H1 (cell line): ENCODE data around the gene PSMG2. TPM values are rescaled to one million over a fixed set of nuclear protein-coding genes. Genes with fewer than 3 reads are reported as not detected.

Experiments used
- CTCF ChIA-PET: fragments of 300-600 bp; sonication (Branson Sonifier 250); formaldehyde crosslinking; loops from one replicate; lab custom pipeline; 2021; ENCODE audit not compliant: partially characterized antibody; lab: Charles Lee
- POLR2A ChIA-PET: fragments of 300-600 bp; sonication (Branson Sonifier 250); formaldehyde crosslinking; loops from one replicate; lab custom pipeline; 2021; ENCODE audit warnings: inconsistent platforms; ENCODE audit not compliant: partially characterized antibody; lab: Charles Lee
- DNase-seq, 2 experiments: peaks; one replicate each; pipeline versions ENCODE4 v3.0.0 to v3.0.0-alpha.2; 2010 to 2022; ENCODE audit warnings: low spot score in 2 of 2, low read depth in 1 of 2, mixed read lengths in 1 of 2
- FAIRE-seq: peaks from 2 replicates; lab custom pipeline; 2011; peaks lifted over from hg19 to GRCh38; lab: Jason Lieb, UNC
- H2AFZ ChIP-seq: 2 replicates; pipeline ENCODE4 v1.8.1; 2012; ENCODE audit warnings: low read length, inconsistent platforms
- H2AK5ac ChIP-seq: 2 replicates; pipeline ENCODE4 v1.6.1; 2013; ENCODE audit warnings: low read depth, low read length
- H2BK120ac ChIP-seq: replicated peaks from 2 replicates; pipeline ENCODE3; 2013; ENCODE audit warnings: low read depth, low read length, inconsistent platforms
- H2BK12ac ChIP-seq: 2 replicates; pipeline ENCODE4 v1.6.1; 2013; ENCODE audit warnings: low read depth, low read length
- H2BK15ac ChIP-seq: 2 replicates; pipeline ENCODE4 v1.6.1; 2013; ENCODE audit warnings: low read length
- H2BK20ac ChIP-seq: 2 replicates; pipeline ENCODE4 v1.6.1; 2013; ENCODE audit warnings: low read length
- H2BK5ac ChIP-seq: 2 replicates; pipeline ENCODE4 v1.6.1; 2013; ENCODE audit warnings: low read depth, low read length
- H3K14ac ChIP-seq: 2 replicates; pipeline ENCODE4 v1.6.1; 2013; ENCODE audit warnings: inconsistent platforms; ENCODE audit not compliant: insufficient read length
- H3K18ac ChIP-seq: 2 replicates; pipeline ENCODE4 v1.6.1; 2013; ENCODE audit warnings: low read length; ENCODE audit errors: extremely low read depth
- H3K23ac ChIP-seq: 2 replicates; pipeline ENCODE4 v1.6.1; 2013; ENCODE audit warnings: inconsistent platforms; ENCODE audit not compliant: insufficient read length
- H3K23me2 ChIP-seq: 2 replicates; pipeline ENCODE4 v1.6.1; 2013; ENCODE audit warnings: low read depth, low read length
- H3K27ac ChIP-seq: 2 replicates; pipeline ENCODE4 v1.6.1; 2011; ENCODE audit warnings: low read depth, low read length, inconsistent platforms
- H3K27me3 ChIP-seq, 4 experiments: replicated peaks in 1 of 4; 1 replicate in 1 of 4; 2 replicates in 3 of 4; pipeline versions ENCODE4 v1.6.1 to v1.8.1; 2011 to 2013; ENCODE audit warnings: low read length in 3 of 4, mild to moderate bottlenecking in 3 of 4, inconsistent platforms in 2 of 4, mixed read lengths in 2 of 4, moderate library complexity in 1 of 4; ENCODE audit not compliant: control insufficient read depth in 3 of 4, insufficient read depth in 3 of 4; ENCODE audit errors: extremely low read depth in 1 of 4
- H3K36me3 ChIP-seq, 4 experiments: 2 replicates each; pipeline versions ENCODE4 v1.6.1 to v1.8.1; 2011 to 2013; ENCODE audit warnings: mild to moderate bottlenecking in 4 of 4, low read length in 3 of 4, moderate library complexity in 2 of 4, control low read depth in 1 of 4, inconsistent platforms in 1 of 4; ENCODE audit not compliant: insufficient read depth in 4 of 4, control insufficient read depth in 2 of 4
- H3K4ac ChIP-seq: replicated peaks from 2 replicates; pipeline ENCODE3; 2013; ENCODE audit warnings: low read length, low read depth, mixed read lengths, inconsistent platforms; ENCODE audit not compliant: insufficient read length
- H3K4me1 ChIP-seq, 4 experiments: replicated peaks in 1 of 4; 1 replicate in 1 of 4; 2 replicates in 3 of 4; pipeline versions ENCODE4 v1.6.1 to v1.8.1; 2011 to 2013; ENCODE audit warnings: low read length in 3 of 4, inconsistent platforms in 2 of 4, mixed read lengths in 1 of 4; ENCODE audit not compliant: insufficient read depth in 4 of 4, control insufficient read depth in 3 of 4
- H3K4me2 ChIP-seq, 2 experiments: 2 replicates each; pipeline versions ENCODE4 v1.6.1 to v1.8.1; 2011 to 2013; ENCODE audit warnings: low read depth in 2 of 2, low read length in 2 of 2, control low read depth in 1 of 2, inconsistent platforms in 1 of 2, mild to moderate bottlenecking in 1 of 2; ENCODE audit not compliant: insufficient read depth in 1 of 2
- H3K4me3 ChIP-seq, 4 experiments: fragments of 200-600, 300-600 bp in 1 of 4; sonication (generic), shearing (Covaris generic), sonication (Bioruptor Twin) in 1 of 4; 2 replicates each; pipeline versions ENCODE4 v1.5.1 to v1.8.1; 2011 to 2016; ENCODE audit warnings: low read length in 4 of 4, low read depth in 3 of 4, control low read depth in 2 of 4, inconsistent platforms in 2 of 4, mild to moderate bottlenecking in 2 of 4, mixed read lengths in 1 of 4, moderate library complexity in 1 of 4; ENCODE audit not compliant: insufficient read depth in 2 of 4; ENCODE audit errors: extremely low read depth in 1 of 4
- H3K56ac ChIP-seq: replicated peaks from 2 replicates; pipeline ENCODE3; 2013; ENCODE audit warnings: low read depth, mild to moderate bottlenecking, mixed read lengths, low read length, inconsistent platforms; ENCODE audit not compliant: insufficient read length
- H3K79me1 ChIP-seq: 2 replicates; pipeline ENCODE4 v1.6.1; 2013; ENCODE audit warnings: low read depth, low read length, control low read depth
- H3K79me2 ChIP-seq, 2 experiments: 2 replicates each; pipeline versions ENCODE4 v1.6.1 to v1.8.1; 2012 to 2013; ENCODE audit warnings: low read length in 2 of 2, mild to moderate bottlenecking in 2 of 2, inconsistent platforms in 1 of 2; ENCODE audit not compliant: insufficient read depth in 2 of 2, control insufficient read depth in 1 of 2
- H3K9ac ChIP-seq, 4 experiments: replicated peaks in 1 of 4; 1 replicate in 1 of 4; 2 replicates in 3 of 4; pipeline versions ENCODE4 v1.6.1 to v1.8.1; 2011 to 2013; ENCODE audit warnings: low read depth in 3 of 4, low read length in 3 of 4, control low read depth in 2 of 4, mild to moderate bottlenecking in 2 of 4, moderate library complexity in 2 of 4, inconsistent platforms in 1 of 4; ENCODE audit errors: extremely low read depth in 1 of 4
- H3K9me3 ChIP-seq, 2 experiments: 2 replicates each; pipeline versions ENCODE4 v1.6.1 to v1.8.1; 2012 to 2013; ENCODE audit warnings: mild to moderate bottlenecking in 2 of 2, moderate library complexity in 2 of 2, control low read depth in 1 of 2, inconsistent platforms in 1 of 2, low read depth in 1 of 2, low read length in 1 of 2, mixed read lengths in 1 of 2; ENCODE audit not compliant: insufficient read depth in 2 of 2
- H4K20me1 ChIP-seq, 2 experiments: replicated peaks in 1 of 2; 2 replicates each; pipeline versions ENCODE3 to v1.8.1; 2011 to 2013; ENCODE audit warnings: inconsistent platforms in 2 of 2, low read length in 2 of 2, mild to moderate bottlenecking in 1 of 2; ENCODE audit not compliant: insufficient read depth in 2 of 2, control insufficient read depth in 1 of 2
- H4K5ac ChIP-seq: 2 replicates; pipeline ENCODE4 v1.6.1; 2013; ENCODE audit warnings: low read length, low read depth, mixed read lengths, inconsistent platforms; ENCODE audit not compliant: insufficient read length
- H4K8ac ChIP-seq: 2 replicates; pipeline ENCODE4 v1.8.0; 2013; ENCODE audit warnings: mild to moderate bottlenecking, moderate library complexity, low read length, inconsistent platforms; ENCODE audit not compliant: insufficient read depth; ENCODE audit errors: extremely low read depth
- H4K91ac ChIP-seq: replicated peaks from 2 replicates; pipeline ENCODE3; 2013; ENCODE audit warnings: low read length, mixed read lengths, inconsistent platforms; ENCODE audit not compliant: insufficient read length
- BCL11A ChIP-seq, 2 experiments: IDR thresholded peaks; one replicate each; pipeline ENCODE4 v1.6.1; 2011; ENCODE audit warnings: low read depth in 2 of 2, low read length in 2 of 2, mild to moderate bottlenecking in 2 of 2
- CBX5 ChIP-seq: fragments of 300-800, 300-1000 bp; sonication (generic); IDR thresholded peaks from 2 replicates; pipeline ENCODE4 v1.7.1; 2016; ENCODE audit warnings: antibody characterized with exemption, low read length, low read depth
- HDAC6 ChIP-seq: IDR thresholded peaks from one replicate; pipeline ENCODE4 v1.7.1; 2012; ENCODE audit warnings: low read depth, mild to moderate bottlenecking, inconsistent platforms, low read length, moderate library complexity
- KDM4A ChIP-seq: IDR thresholded peaks from one replicate; pipeline ENCODE4 v1.7.1; 2012; ENCODE audit warnings: low read depth, mild to moderate bottlenecking, moderate library complexity, low read length, inconsistent platforms; ENCODE audit not compliant: severe bottlenecking
- MAFK ChIP-seq: IDR thresholded peaks from 2 replicates; pipeline ENCODE4 v1.6.1; 2012; ENCODE audit warnings: low read depth, mild to moderate bottlenecking, improper control_type of control experiment, low read length
- POLR2A ChIP-seq, 2 experiments: IDR thresholded peaks; 1 replicate in 1 of 2; 2 replicates in 1 of 2; pipeline ENCODE4 v1.6.1; 2011; ENCODE audit warnings: low read depth in 2 of 2, low read length in 2 of 2, mild to moderate bottlenecking in 2 of 2; ENCODE audit errors: control extremely low read depth in 1 of 2
- SP1 ChIP-seq: IDR thresholded peaks from 2 replicates; pipeline ENCODE4 v1.6.1; 2011; ENCODE audit warnings: low read depth, low read length
- SP2 ChIP-seq: IDR thresholded peaks from 2 replicates; pipeline ENCODE4 v1.6.1; 2012; ENCODE audit warnings: mild to moderate bottlenecking, low read length, inconsistent platforms
- SRF ChIP-seq: IDR thresholded peaks from 2 replicates; pipeline ENCODE4 v1.6.1; 2011; ENCODE audit warnings: mild to moderate bottlenecking, low read depth, low read length, moderate library complexity
- TAF1 ChIP-seq: IDR thresholded peaks from 2 replicates; pipeline ENCODE4 v1.6.1; 2011; ENCODE audit warnings: mild to moderate bottlenecking, low read depth, low read length
- WGBS, 2 experiments: shearing (Covaris generic) in 1 of 2; methylation state at CpG; one replicate each; pipeline versions ENCODE4 v1.1.6 to v1.1.7; 2013 to 2015; ENCODE audit warnings: low lambda C conversion rate in 2 of 2, mixed read lengths in 2 of 2, inconsistent platforms in 1 of 2, low coverage in 1 of 2, missing lambda C conversion rate in 1 of 2; ENCODE audit not compliant: insufficient replicate concordance in 2 of 2, insufficient coverage in 1 of 2, insufficient read length in 1 of 2; ENCODE audit errors: extremely low coverage in 1 of 2, missing lambda C conversion rate in 1 of 2; 5-methylcytosine and 5-hydroxymethylcytosine counted together
- polyA plus RNA-seq, 7 experiments: library from polyadenylated mRNA; depleted of rRNA in 3 of 7; stranded (reverse) in 5 of 7; unstranded in 2 of 7; fragments of >200 nt in 5 of 7; fragments of 200-250 nt in 2 of 7; gene quantifications; 1 replicate in 5 of 7; 2 replicates in 1 of 7; 4 replicates in 1 of 7; pipeline versions ENCODE4 v1.2.1 to v1.2.3, GENCODE V29; 2011 to 2013; ENCODE audit warnings: missing spikeins in 2 of 7, mixed read lengths in 2 of 7
- total RNA-seq: library from RNA; stranded (reverse); fragmentation: NEBNext Ultra II Directional; extraction: Animal tissue kit (Norgen Biotek cat#: 25700); gene quantifications from 2 replicates; pipeline ENCODE4 v1.2.1, GENCODE V29; 2021

Gene PSMG2
- total and polyA plus RNA-seq, 2 of the 8 experiments (the other 6 are each of a cell fraction or from before 2014, with no cell fraction given): 52.9 to 79.3 TPM

DNA sequence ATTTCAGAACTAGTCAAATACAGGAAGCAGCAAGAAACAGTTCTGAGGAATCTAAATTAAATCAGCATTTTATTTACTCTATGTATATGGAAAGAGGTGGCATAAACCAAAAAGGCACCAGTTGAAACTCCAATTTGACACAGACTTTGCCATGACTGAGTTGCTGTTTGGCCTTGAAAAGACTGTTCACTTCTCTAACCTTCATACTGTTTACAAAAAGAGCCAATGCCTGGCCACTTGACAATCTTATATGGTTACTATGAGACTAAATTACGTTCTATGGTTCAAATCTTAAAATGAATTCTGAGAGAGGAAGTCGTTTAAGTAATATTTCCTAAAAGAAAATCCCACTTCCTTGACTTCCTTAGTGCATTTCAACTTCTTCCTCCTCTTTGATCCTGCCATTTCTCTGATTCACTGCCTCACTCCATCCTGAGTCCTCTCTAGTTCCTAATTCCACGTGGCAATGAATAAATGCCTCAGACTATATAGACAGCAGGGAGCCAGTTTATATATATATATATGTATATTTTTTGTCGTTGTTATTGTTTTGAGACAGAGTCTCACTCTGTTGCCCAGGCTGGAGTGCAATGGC, 13.5 kb upstream of the PSMG2 start:
- Histone ChIP-seq H4K5ac (no peak overlapping the region), H3K23me2 (no peaks in the 10 kb centered on the region), H2BK120ac (no peak overlapping the region), H3K9ac (no peak overlapping the region), H2BK15ac (no peak overlapping the region), H3K9me3 (no peaks in the 10 kb centered on the region), H2BK20ac (no peak overlapping the region), H3K4me1 (no peaks in the 10 kb centered on the region), H3K4me2 (no peak overlapping the region), H3K36me3 (peaks cover 0 to 21% (median 2%) of the 10 kb centered on the region in 4 experiments; a peak in 4 of 8 replicates), H3K23ac (no peak overlapping the region), H2BK5ac (no peak overlapping the region), H2BK12ac (no peak overlapping the region), H3K79me2 (no peaks in the 10 kb centered on the region), H3K27me3 (no peaks in the 10 kb centered on the region), H4K20me1 (no peaks in the 10 kb centered on the region), H3K18ac (no peak overlapping the region), H3K4ac (no peak overlapping the region), H3K27ac (no peak overlapping the region), H4K8ac (no peak overlapping the region), H3K14ac (no peak overlapping the region), H3K79me1 (no peaks in the 10 kb centered on the region), H2AK5ac (no peak overlapping the region), H2AFZ (no peak overlapping the region), H3K56ac (no peak overlapping the region), H3K4me3 (no peak overlapping the region), H4K91ac (no peak overlapping the region)
- CTCF ChIA-PET: no interaction called here
- WGBS, 2 experiments: 89% methylated on average over 4 of the region's 4 CpGs; no CpG with 5 or more reads in 1 of the 2 experiments
- DNase-seq: no peak
- no peak for FAIRE-seq
- POLR2A ChIA-PET: no interaction called here
- TF ChIP-seq POLR2A (IDR thresholded peaks at IDR 0.05; ENCODE audit: control extremely low read depth in 1 of 2, low read depth in 2 of 2, low read length in 2 of 2) (no peak), KDM4A (no peak), BCL11A (IDR thresholded peaks at IDR 0.05; ENCODE audit: low read depth in 2 of 2, low read length in 2 of 2) (no peak), SP1 (no peak), SRF (no peak), HDAC6 (no peak), MAFK (no peak), TAF1 (no peak), CBX5 (no peak), SP2 (no peak)
